CD4-positive, alpha-beta T cell treated with Interleukin-17A for 4 hours (primary cell): Measurements from ENCODE around the gene FAM90A26.
"Not testable (repeated sequence)": the region's sequence is repeated elsewhere in the genome, so short reads cannot be mapped to it uniquely, and the experiment has no call there.

Experiments used
- DNase-seq: peaks from one replicate; pipeline ENCODE4 v3.0.0-alpha.2; 2020; ENCODE audit warnings: mixed read lengths

The FAM90A26 gene

GRCh38 chr4:9169791-9170459 lies at the start of gene FAM90A26:
TSS of gene FAM90A26 (plus strand) at chr4:9170409. CDS start at chr4:9173173, 2,764 bp downstream.
- DNase-seq: not testable (repeated sequence)

DNA sequence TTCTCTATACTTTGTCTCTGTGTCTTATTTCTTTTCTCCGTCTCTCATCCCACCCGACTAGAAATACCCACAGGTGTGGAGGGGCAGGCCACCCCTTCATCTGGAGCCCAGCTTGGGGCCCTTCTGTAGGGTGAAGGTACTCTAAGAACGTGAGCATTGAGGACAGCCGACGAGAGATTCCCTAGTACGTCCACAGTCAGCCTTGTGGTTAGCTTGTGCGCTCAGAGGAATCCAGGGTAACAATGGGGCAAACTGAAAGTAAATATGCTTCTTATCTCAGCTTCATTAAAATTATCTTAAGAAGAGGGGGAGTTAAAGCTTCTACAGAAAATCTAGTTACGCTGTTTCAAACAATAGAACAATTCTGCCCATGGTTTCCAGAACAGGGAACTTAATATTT lies 47.5 kb upstream of the FAM90A26 start:
- not testable (repeated sequence) for DNase-seq

GRCh38 chr4:9123572-9124007 lies 46.6 kb upstream of the FAM90A26 start:
- DNase-seq: peak; percentile 46

DNA sequence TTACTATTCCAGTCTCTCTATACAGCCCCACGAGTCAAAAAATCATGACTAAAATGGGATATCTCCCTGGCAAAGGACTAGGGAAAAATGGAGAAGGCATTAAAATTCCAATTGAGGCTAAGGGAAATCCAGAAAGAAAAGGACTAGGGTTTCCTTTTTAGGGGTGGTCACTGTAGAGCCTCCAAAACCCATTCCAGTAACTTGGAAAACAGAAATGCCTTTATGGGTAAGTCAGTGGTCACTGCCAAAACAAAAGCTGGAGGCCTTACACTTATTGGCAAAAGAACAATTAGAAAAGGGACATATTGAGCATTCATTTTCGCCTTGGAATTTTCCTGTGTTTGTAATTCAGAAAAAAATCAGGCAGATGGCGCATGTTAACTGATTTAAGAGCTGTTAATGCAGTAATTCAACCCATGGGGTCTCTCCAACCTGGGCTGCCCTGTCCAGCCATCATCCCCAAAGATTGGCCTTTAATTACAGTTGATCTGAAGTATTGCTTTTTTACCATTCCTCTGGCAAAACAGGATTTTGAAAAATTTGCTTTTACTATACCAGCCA lies 44.5 kb upstream of the FAM90A26 start:
- not testable (repeated sequence) for DNase-seq

- not testable (repeated sequence) for DNase-seq
These were observed 38.8 kb upstream of the FAM90A26 start for GRCh38 chr4:9131420-9131819.

DNA sequence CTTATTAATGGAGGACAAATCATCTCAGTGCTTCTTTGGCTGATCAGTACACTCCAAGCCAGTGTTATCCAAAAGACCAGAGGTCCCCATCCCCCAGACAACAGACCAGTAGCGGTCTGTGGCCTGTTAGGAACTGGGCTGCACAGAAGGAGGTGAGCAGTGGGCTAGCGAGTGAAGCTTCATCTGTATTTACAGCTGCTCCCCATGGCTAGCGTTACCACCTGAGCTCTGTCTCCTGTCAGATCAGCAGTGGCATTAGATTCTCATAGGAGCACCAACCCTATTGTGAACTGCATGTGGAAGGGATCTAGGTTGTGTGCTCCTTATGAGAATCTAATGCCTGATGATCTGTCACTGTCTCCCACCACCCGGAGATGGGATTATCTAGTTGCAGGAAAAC lies 37.4 kb upstream of the FAM90A26 start:
- not testable (repeated sequence) for DNase-seq

DNA sequence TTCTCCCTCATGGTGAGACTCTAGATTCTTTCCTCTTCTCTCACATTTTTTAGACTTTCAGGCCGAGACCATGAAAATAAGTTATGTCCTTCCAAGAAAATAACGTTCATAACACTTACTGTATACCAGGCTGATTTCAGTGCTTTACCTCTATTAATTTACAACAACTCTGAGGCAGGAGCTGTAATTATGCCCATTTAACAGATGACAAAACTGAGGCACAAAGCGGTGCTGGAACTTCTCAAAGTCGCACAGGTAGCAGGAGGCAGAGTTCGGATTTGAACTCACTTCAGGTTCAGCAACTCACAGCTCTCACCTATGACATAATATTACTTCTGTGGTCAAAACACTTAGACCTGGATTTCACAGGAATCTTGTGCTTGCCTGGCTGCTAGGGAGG lies 36.2 kb upstream of the FAM90A26 start:
- DNase-seq: not testable (repeated sequence)

GRCh38 chr4:9134556-9134955 lies 35.7 kb upstream of the FAM90A26 start:
- DNase-seq: not testable (repeated sequence)

DNA sequence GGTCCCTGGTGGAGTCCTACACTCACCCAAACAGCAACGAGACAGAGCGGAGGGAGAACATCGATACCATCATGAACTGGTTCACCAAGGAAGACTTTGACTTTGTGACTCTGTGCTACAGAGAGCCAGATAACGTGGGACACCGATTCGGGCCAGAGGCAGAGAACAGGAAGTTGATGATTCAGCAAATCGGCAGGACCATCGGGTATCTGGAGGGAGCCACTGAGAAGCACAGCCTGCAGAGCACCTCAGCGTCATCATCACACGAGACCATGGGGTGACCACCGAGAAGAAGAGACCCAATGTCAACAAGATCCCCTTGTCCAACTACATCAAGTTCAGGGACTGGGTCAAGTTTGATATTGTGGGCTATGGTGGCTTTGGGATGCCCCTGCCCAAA lies 29.2 kb upstream of the FAM90A26 start:
- not testable (repeated sequence) for DNase-seq

- not testable (repeated sequence) for DNase-seq
These were observed 27.4 kb upstream of the FAM90A26 start for GRCh38 chr4:9142786-9143185.

DNA sequence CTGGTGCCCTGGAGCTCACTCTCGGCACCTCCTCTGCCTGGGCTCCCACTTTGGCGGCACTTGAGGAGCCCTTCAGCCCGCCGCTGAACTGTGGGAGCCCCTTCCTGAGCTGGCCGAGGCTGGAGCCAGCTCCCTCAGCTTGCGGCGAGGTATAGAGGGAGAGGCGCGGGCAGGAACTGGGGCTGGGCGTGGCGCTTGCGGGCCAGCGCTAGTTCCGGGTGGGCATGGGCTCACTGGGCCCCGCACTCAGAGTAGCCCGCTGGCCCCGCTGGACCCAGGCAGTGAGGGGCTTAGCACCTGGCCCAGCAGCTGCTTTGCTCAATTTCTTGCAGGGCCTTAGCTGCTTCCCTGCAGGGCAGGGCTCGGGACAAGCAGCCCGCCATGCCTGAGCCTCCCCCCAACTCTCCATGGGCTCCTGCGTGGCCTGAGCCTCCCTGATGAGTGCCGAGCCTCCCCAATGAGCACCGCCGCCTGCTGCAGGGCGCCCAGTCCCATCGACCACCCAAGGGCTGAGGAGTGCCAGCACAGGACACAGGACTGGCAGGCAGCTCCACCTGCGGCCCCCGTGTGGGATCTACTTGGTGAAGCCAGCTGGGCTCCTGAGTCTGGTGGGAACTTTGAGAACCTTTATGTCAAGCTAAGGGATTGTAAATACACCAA lies 26.7 kb upstream of the FAM90A26 start:
- DNase-seq: no peak

GRCh38 chr4:9146967-9147366 lies 23.2 kb upstream of the FAM90A26 start:
- no peak for DNase-seq

DNA sequence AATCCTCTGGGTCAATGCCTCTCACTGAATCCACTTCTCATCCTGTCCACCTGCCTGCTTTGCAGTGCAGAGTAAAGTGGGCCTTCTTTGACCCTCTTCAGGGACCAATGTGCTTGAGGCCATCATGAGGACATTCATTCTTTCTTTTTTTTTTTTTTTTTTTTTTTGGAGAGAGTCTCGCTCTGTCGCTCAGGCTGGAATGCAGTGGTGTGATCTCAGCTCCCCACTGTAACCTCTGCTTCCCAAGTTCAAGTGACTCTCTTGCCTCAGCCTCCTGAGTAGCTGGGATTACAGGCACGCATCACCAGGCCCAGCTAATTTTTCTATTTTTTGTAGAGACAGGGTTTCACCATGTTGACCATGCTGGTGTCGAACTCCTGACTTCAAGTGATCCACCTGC lies 22.8 kb upstream of the FAM90A26 start:
- not testable (repeated sequence) for DNase-seq

DNA sequence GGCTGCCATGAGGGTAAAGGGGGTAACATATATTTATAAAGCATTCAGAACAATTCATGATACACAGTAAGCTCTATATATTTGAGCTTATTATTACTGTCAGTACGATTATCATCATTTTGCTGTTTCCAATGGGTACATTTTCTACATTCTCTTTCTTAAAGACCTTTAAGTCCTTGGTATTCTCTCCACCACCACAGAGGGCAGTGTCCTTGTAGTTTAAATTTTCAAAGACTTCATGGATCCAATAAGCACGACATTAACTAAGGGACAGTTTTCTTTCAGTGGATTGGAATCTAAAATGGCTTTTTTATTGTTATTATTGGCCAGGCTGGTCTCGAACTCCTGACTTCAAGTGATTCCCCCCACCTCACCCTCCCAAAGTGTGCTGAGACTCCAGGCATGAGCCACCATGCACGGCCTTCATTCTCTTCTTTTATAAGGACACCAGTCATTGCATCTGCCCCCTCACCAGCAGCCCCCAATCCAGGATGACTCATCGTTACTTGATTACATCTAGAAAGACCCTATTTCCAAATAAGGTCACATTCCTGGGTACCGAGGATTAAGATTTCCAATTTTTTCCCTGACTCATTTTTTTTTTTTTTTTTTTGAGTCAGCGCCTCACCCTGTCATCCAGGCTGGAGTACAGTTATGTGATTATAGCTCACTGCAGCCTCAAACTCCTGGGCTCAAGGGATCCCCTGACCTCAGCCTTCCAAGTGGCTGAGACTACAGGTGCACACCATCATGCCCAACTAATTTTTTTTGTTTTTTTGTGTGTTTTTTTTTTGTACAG lies 21.4 kb upstream of the FAM90A26 start:
- DNase-seq: not testable (repeated sequence)

- peak; percentile 21 for DNase-seq
These were observed 18.4 kb upstream of the FAM90A26 start for GRCh38 chr4:9151809-9152179.

DNA sequence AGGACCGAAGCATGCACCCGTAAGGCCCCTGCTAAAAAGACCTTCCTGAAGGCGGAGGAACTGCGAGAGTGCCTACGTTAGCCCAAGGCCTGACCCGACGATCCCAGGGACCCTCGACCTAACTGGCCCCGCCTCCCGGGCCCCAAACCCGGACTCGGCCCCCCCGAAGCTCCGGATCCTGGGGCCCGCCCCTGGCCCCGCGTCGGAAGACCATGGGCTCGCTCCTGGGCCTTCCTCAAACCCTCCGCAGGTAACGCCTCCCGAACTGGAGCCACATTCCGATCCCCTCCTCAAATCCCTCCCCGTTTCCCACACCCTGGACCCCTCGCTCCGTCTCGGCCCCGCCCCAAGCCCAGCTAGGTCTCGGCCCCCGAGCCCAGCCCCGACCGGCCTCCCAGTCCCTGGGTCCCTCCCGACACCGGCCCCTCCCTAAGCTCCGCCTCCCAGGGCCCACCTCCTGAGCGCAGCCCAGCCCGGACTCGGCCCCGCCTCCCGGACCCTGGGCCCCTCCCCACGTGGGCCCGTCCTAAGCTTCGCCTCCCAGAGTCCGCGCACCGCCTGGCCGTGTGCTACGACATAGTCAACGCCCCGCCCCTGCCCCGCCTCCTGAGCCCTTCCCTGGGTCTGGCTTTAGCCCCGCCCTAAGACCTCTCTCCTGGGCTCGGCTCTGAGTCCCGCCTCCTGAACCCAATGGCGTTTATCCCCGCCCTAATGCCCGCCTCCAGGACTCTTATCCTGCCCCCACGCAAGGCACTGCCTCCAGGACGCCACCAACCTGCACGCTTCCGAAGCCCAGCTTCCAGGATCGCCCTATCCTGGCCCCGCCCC lies 17.8 kb upstream of the FAM90A26 start:
- DNase-seq: peak; percentile 97

GRCh38 chr4:9153008-9153570 lies 17.1 kb upstream of the FAM90A26 start:
- DNase-seq: peak; percentile 97

DNA sequence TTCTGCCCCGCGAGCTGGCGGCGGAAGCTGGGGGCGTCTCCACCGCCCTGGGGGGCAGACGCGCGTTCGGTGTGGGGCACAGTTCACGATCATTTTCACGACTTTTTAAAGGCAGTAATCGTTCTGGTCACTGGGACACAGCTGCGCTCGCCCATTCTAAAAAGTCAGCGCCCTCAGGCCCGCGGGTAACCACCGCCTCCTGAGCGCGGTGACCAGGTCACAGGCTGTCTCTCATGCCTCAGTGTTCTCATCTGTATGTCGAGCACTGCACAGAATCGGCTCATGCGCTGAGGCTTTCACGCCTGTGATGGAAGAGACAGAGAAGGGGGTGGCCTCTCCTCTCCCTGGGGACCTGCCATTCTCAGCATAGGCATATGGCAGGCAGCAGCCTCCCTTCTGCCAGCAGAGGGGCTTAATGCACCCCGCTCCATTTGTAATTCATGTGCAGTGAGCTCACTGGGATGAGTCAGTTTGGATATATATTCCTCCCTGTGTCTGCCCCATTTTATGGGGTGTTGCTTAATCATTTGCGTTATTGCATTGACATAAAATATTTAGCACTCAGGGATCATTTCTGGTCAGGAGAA lies 16.5 kb upstream of the FAM90A26 start:
- DNase-seq: peak; percentile 4

GRCh38 chr4:9155101-9155886 lies 14.9 kb upstream of the FAM90A26 start:
- DNase-seq: peak; percentile 15

- DNase-seq: not testable (repeated sequence)
These were observed 11.8 kb upstream of the FAM90A26 start for GRCh38 chr4:9158392-9158791.

- DNase-seq: not testable (repeated sequence)
These were observed 10.2 kb upstream of the FAM90A26 start for GRCh38 chr4:9160046-9160445.
